Brain pericyte (primary cell): ENCODE measurements around the gene KIF18A.
"Not testable (repeated sequence)": the region's sequence is repeated elsewhere in the genome, so short reads cannot be mapped to it uniquely, and the experiment has no call there.

Experiments used
- DNase-seq: peaks from one replicate; pipeline ENCODE4 v3.0.0-alpha.2; 2012; ENCODE audit warnings: low read depth, low spot score

KIF18A gene

GRCh38 chr11:28106353-28107043, 1.5 kb downstream of the KIF18A start:
- DNase-seq, result no peak

GRCh38 chr11:28105869-28106268, 2.1 kb downstream of the KIF18A start:
- no peak for DNase-seq

DNA sequence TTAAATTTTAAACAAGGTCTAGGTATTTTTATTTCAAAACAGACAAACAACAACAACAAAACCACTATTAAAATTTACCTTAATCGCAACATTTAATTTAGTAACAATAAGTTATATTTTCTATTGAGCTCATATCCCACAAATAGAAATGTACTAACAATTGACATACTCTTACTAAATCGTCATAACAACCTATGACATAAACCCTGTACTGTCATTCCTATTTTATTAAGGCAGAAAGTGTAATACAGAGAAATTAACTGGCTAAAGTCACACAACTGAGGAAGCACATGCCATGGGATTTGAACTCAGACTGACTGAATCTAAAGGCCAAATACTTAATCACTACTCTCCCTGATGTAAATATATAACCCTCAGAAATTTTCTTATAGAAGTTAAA, 3.0 kb downstream of the KIF18A start:
- no peak for DNase-seq

DNA sequence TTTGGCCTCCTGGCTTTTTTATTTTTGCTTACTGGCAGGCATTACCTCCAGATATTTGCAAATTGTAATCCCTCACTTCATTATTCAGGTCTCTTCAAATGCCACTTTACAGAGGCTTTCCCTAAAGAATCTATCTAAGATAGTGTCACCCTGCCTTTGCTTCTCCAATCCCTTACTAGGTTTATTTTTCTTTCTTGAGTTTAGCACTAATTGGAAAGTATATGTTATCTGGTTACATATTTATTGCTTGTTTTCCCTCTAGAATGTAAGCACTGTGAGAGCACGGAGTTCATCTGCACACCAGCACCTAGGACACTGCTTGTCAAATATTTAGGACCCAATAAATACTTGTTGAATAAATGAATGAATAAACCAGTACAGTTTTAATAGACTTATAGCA, 3.5 kb downstream of the KIF18A start:
- no peak for DNase-seq

GRCh38 chr11:28102300-28102699, 5.7 kb downstream of the KIF18A start:
- DNase-seq, result not testable (repeated sequence)

DNA sequence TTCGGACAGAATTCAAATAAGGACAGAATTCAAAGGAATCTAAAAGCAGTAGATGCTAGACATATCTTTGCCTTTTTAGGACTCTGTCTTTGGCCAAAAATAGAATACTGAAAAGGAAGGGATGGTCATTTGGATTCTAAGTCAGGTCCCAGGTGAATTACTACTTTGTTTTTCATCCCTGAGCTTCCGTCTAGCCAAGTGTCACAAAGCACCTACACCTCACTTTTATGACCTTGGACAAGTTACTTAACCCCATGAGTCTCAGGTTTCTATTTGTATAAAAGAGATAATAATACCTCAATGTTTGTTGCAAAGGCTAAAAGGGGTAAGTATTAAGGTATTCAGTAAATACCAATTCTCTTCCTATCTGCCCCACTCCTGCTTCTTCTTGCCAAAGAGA, 7.3 kb downstream of the KIF18A start:
- no peak for DNase-seq

DNA sequence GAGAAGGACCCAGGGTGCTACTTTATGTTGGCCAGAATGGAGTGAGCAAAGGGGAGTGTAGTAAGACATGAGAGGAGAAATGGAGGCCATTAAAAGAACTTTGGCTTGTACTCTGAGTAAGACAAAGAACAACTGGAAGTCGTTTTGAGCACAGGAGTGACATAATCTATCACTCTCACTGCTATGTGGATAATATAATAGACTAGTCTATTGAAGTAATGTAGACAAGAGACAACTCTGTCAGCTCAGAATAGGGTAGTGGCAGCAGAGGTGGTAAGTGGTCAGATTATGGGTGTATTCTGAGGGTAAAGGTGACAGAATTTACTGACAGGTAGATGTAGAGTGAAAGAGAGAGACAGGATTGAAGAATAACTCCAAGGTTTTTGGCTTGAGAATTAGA, 8.2 kb downstream of the KIF18A start:
- no peak for DNase-seq

DNA sequence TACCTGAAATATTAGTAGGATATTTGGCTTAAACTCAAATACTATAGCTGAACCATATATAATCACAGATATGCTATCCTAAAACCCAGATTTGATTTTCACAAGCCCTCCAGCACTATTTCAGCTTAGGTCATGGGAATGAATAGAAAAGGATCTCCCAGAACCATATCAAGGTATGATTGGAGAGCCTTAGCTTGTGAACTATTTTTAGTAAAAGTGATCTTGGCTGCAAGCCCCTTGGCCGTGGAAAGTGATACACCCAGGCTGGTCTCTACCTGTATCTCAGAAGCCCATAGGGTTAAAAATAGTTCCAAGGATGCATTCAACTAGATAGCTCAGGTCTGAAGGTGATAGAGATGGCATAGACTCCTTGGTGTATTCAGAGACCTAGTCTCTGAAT, 9.7 kb downstream of the KIF18A start:
- DNase-seq, result no peak

GRCh38 chr11:28092786-28093185, 15.2 kb downstream of the KIF18A start:
- DNase-seq, result no peak

GRCh38 chr11:28090052-28090749, 17.8 kb downstream of the KIF18A start:
- DNase-seq, result no peak

DNA sequence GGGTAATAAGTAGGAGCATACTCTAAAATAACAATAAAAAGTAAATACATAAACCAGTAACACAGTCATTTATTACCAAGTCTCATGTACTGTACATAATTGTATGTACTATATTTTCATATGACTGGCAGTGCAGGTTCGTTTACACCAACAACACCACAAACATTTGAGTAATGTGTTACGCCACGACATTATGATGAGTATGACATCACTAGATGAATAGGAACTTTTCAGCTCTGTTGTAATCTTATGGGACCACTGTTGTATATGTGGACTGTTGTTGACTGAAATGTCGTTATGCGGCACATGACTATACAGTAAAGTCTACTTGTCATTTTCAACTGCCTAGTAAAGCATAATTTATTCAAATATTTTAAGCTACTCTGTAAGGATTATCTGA, 18.6 kb downstream of the KIF18A start:
- no peak for DNase-seq

- DNase-seq, result not testable (repeated sequence)
Observed at GRCh38 chr11:28087693-28088092, 20.3 kb downstream of the KIF18A start.

- DNase-seq, result not testable (repeated sequence)
Observed at GRCh38 chr11:28087192-28087591, 20.8 kb downstream of the KIF18A start.

GRCh38 chr11:28086569-28086968, 21.4 kb downstream of the KIF18A start:
- no peak for DNase-seq

- DNase-seq, result no peak
Observed at GRCh38 chr11:28083118-28083517, 24.8 kb downstream of the KIF18A start.

- DNase-seq, result no peak
Observed at GRCh38 chr11:28077521-28077920, 30.4 kb downstream of the KIF18A start.

GRCh38 chr11:28072321-28072720, 35.6 kb downstream of the KIF18A start:
- DNase-seq, result no peak

GRCh38 chr11:28071305-28071704, 36.7 kb downstream of the KIF18A start:
- DNase-seq, result no peak

- DNase-seq, result no peak
Observed at GRCh38 chr11:28058333-28058732, 49.6 kb downstream of the KIF18A start.

GRCh38 chr11:28054821-28055220, 53.1 kb downstream of the KIF18A start:
- DNase-seq, result no peak

DNA sequence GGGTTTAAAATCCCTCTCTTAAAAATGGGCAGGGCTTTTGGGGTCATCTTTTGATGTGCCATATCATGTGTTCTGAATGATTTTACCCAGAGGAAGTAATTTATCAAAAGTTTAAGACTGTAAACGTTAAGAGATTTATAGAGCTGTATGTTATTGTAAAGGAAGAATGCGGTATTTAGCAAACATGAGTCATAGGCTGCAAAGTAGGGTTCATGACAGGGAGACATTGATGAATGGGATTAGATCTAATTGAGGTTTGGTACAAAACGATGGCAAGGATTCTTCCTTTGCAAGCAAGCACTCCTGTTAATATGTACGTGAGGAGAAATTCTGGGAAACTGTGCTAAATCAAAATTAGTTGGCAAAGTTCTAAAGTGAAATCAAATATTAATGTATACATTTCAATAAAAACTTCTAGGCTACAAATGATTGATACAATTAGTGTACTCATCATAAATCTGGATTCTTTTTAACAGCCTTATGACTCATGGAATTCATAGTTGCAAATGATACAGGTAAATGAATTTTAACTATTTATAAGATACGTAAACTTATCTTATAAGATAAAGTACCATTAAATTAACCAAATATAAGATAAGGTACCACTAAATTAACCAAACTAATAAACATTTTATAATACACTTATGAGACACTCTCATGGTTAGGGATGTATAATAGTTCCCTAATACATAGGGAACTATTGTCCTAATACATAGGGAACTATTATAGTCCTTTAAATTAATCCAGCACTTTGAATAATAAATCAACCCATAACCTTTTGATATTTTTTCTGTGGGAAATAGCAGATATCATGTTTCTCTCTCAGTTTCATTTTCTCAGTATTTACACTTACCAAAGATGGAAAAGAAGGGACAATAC, 58.4 kb downstream of the KIF18A start:
- DNase-seq, result no peak

GRCh38 chr11:28048812-28049211, 59.1 kb downstream of the KIF18A start:
- no peak for DNase-seq
